H1 (cell line): Measurements from ENCODE around the gene HES7. TPM values are rescaled to one million over a fixed set of nuclear protein-coding genes. Genes with fewer than 3 reads are reported as not detected.
A peak's percentile ranks its signal among the peaks of the same experiment; 100 is the strongest.

ENCODE experiments used
- ASH2L ChIP-seq: fragments of 200-600, 300-600 bp; sonication (generic); IDR thresholded peaks from one replicate; pipeline ENCODE4 v1.7.1; 2017; ENCODE audit warnings: low read length
- CHD7 ChIP-seq: fragments of 300-600 bp; sonication (generic); IDR thresholded peaks from 2 replicates; pipeline ENCODE4 v1.7.1; 2012; ENCODE audit warnings: low read length, moderate library complexity, mild to moderate bottlenecking, inconsistent platforms; ENCODE audit not compliant: insufficient replicate concordance
- NANOG ChIP-seq: IDR thresholded peaks from 2 replicates; pipeline ENCODE4 v1.6.1; 2011; ENCODE audit warnings: low read length, low read depth, mild to moderate bottlenecking, inconsistent platforms; ENCODE audit not compliant: insufficient read depth, poor library complexity, severe bottlenecking
- POU5F1 ChIP-seq: IDR thresholded peaks from 2 replicates; pipeline ENCODE4 v1.6.1; 2011; ENCODE audit warnings: low read depth, mild to moderate bottlenecking, low read length, moderate library complexity
- USF2 ChIP-seq: IDR thresholded peaks from 2 replicates; pipeline ENCODE4 v1.6.1; 2011; ENCODE audit warnings: low read length, improper control_type of control experiment
- polyA plus RNA-seq, 7 experiments: library from polyadenylated mRNA; depleted of rRNA in 3 of 7; stranded (reverse) in 5 of 7; unstranded in 2 of 7; fragments of >200 nt in 5 of 7; fragments of 200-250 nt in 2 of 7; gene quantifications; 1 replicate in 5 of 7; 2 replicates in 1 of 7; 4 replicates in 1 of 7; pipeline versions ENCODE4 v1.2.1 to v1.2.3, GENCODE V29; 2011 to 2013; ENCODE audit warnings: missing spikeins in 2 of 7, mixed read lengths in 2 of 7
- total RNA-seq: library from RNA; stranded (reverse); fragmentation: NEBNext Ultra II Directional; extraction: Animal tissue kit (Norgen Biotek cat#: 25700); gene quantifications from 2 replicates; pipeline ENCODE4 v1.2.1, GENCODE V29; 2021
- TF ChIP-seq, protein P1 (sequence below): IDR thresholded peaks from 2 replicates; pipeline ENCODE4 v1.6.1; 2012; ENCODE audit warnings: inconsistent platforms

Gene HES7
- total and polyA plus RNA-seq, 2 of the 8 experiments (the other 6 are each of a cell fraction or from before 2014, with no cell fraction given), result 0.20 to 0.32 TPM

- TF ChIP-seq CHD7 (no peak), ASH2L (peak; percentile 33), USF2 (no peak; the same call in 1 of the 2 replicates), NANOG (no peak), POU5F1 (no peak)
- TF ChIP-seq, protein P1, sequence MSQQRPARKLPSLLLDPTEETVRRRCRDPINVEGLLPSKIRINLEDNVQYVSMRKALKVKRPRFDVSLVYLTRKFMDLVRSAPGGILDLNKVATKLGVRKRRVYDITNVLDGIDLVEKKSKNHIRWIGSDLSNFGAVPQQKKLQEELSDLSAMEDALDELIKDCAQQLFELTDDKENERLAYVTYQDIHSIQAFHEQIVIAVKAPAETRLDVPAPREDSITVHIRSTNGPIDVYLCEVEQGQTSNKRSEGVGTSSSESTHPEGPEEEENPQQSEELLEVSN, result peak; percentile 82
Observed at GRCh38 chr17:8162997-8163977, 39.4 kb upstream of the HES7 start (continued).
